HG03103 (cell line): ENCODE results near the gene OFD1.
A peak's percentile ranks its signal among the peaks of the same experiment; 100 is the strongest.

Experiments
- ATAC-seq: cut with Tn5 transposase; IDR thresholded peaks from one replicate; pipeline ENCODE4 v1.9.1; 2021; ENCODE audit warnings: low read depth; ENCODE audit not compliant: unreplicated experiment

Gene OFD1, protein sequence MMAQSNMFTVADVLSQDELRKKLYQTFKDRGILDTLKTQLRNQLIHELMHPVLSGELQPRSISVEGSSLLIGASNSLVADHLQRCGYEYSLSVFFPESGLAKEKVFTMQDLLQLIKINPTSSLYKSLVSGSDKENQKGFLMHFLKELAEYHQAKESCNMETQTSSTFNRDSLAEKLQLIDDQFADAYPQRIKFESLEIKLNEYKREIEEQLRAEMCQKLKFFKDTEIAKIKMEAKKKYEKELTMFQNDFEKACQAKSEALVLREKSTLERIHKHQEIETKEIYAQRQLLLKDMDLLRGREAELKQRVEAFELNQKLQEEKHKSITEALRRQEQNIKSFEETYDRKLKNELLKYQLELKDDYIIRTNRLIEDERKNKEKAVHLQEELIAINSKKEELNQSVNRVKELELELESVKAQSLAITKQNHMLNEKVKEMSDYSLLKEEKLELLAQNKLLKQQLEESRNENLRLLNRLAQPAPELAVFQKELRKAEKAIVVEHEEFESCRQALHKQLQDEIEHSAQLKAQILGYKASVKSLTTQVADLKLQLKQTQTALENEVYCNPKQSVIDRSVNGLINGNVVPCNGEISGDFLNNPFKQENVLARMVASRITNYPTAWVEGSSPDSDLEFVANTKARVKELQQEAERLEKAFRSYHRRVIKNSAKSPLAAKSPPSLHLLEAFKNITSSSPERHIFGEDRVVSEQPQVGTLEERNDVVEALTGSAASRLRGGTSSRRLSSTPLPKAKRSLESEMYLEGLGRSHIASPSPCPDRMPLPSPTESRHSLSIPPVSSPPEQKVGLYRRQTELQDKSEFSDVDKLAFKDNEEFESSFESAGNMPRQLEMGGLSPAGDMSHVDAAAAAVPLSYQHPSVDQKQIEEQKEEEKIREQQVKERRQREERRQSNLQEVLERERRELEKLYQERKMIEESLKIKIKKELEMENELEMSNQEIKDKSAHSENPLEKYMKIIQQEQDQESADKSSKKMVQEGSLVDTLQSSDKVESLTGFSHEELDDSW

DNA sequence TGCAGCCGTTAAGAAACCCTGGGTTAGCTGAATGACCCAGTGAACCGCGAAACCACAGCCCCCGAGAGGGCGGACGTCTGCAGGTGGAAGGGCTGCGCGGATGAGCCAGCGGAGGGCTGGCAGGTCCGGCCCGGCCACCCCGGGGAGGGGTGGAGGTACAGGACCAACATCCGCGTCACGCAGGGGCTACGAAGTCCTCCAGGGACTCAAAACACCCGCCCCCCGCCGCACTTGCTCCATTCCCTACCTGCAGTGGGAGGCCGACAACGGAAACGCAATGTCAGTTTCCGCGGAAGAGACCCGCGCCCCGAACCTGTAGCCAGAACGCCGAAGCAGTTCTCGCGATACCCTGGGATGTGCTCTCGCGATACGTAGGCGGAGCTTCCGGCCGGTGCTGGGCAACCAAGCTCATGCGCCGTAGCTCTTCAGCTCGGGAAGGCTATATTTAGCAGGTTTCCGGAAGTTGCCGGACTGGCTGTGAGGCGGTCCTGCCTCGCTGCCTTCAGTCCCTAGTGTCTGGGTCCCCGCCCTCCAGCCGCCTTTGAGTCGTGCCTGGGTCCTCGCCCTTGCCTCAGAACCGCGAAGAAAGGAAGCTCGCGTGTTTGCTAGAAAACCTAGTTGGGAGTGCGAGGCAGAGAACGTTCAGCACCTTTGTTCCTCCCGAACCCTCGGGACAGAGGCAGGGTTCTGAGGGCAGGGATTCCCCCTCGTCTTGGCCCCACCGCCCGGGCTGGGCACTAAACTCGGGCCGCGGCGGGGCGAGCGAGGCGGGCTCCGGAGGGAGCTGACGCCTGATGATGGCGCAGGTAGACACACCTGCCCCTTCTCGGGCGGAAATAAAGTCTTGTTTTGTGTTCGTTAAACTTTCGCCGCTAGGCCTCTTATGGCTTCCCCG is at the start of gene OFD1, which contains the start of gene TRAPPC2:
Gene OFD1 (plus strand): TSS at position 471 of the 895 bp plus-strand sequence. CDS start 324 bp downstream, at position 795.
Gene TRAPPC2 (minus strand): TSS at position 343 of the 895 bp plus-strand sequence. CDS start 14,657 bp downstream, outside the sequence.
- ATAC-seq: peak; percentile 82

DNA sequence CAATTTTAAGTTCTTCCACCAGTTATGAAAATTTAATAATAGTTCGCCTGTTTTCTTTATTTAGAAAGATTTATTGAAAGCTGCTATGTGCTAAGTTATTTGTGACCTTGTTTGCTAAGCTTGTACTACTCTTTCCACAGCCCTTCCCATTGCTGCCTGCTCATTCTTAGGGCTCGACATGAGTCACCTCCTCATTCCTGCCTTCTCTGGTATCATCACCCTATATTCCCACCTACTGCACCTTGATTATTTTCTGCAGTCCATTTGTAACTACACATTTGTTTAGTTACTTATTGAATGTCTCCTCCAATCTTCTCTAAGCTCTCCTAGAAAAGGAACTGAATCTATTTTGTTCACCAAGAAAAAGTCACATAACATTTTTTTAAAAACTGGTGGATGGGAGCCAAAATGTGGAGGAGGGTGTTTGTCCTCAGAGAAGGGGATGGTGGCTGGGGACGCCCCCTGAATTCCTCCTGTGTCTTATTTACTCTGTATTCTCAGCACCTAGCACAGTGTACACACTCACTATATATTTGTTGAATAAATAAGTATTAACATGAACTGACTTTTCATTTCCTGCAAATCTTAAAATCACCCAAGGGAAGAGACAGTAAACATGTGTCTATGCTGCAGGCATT is 49.3 kb upstream of the OFD1 start:
- no peak for ATAC-seq

GRCh38 chrX:13687203-13687602 is 47.3 kb upstream of the OFD1 start:
- ATAC-seq: no peak

DNA sequence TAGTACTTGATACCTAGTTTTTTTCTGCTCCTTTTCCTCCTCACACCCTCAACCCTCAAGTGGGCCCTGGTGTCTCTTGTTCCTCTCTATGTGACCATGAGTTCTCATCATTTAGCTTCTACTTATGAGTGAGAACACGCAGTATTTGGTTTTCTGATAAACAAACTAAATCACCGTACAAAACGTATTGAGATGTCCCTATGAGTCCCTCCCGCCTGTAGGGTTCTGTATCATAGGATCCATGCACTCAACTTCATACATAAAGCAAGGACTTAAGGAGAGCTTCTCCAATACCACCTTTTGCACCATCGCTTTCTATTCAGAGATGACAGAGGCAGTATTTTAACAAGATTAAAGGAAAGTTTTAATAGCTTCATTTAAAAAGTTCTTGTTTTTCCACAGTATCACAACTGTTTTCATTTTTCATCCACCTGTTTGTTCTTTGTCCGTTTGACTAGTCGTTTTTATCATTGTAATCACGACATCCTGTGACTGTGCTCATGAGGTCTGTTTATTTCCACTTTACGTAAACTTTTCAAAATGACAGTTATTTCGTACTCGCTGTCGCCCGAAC is 46.1 kb upstream of the OFD1 start:
- no peak for ATAC-seq

DNA sequence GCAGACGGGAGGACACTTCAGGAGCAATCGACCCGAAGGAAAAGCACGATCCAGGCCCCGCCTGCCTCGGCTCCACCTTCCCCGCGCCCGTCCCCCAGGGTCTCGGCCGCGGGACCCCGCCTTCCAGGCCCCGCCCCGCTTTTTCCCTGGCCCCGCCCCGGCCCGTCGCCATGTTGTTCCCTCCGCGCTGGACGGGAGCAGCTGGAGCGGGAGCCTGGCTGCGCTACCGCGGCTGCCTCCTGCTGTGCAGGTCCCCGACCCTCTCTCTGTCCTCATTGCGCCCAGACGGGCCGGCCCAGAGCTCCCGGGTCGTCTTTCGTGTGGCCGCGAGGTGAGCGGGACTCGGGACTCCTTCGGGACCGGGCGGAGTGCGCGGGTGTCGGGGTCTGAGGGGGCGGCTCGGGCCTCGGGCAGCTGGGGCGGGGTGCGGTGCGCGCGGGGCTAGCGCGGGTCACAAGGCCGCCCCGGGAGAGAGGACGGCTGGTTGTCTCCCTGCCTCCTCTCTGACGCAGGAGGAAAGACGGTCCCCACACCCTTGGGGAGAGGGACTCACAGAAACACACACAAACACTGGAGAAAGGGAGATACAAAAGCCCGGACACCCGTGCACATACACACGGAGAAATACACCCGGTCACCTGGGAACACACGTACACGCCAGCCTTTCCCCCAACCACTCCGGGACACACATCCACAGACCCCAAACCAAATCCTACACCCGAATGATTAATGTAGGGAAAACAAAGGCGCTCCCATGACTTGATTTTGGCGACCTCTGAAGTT is 45.4 kb upstream of the OFD1 start, which contains the start of gene RAB9A:
Gene RAB9A (plus strand): TSS at position 171 of the 783 bp plus-strand sequence. CDS start 19,619 bp downstream, outside the sequence.
- ATAC-seq: peak; percentile 75

DNA sequence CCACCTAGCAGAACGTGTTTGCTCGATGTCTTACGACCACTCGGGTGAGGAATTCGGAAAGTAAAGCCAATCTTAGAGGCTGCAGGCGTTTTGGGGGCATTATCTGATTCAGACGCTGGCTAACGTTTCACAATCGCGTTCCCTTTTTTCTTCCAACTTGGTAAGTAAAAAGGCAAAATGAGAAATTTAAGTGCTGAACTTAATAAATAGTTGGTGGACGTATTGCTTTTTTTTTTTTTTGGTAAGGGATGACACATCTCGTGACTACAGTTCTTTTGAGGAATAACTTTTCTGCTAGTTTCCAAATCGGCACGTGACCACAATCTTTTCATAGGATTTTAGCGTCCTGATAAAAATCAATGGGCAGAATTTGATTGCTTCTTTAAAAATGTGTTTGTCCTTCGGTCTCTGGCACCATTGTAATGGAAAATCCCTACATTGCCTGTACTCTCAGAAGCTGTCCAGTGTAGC is 44.8 kb upstream of the OFD1 start:
- no peak for ATAC-seq

DNA sequence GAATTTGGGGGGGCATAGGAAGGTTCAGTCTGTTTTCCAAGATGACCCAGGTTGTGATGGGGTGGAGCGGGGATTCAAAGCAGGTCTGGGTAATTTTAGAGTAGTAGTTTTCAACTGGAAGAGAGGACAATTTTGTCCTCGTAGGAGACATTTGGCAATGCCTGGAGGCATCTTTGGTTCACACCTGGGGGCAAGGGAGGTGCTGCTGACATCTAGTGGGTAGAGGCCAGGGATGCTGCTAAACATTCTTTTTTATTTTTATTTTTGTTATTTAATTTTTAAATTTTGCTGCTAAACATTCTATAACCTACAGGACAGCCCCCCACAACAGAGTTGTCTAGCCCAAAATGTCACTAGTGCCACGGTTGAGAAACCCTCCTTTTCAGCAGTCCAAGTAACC is 43.7 kb upstream of the OFD1 start:
- ATAC-seq: no peak

- ATAC-seq: no peak
These were observed 42.6 kb upstream of the OFD1 start for GRCh38 chrX:13691841-13692371.

- ATAC-seq: no peak
These were observed 41.7 kb upstream of the OFD1 start for GRCh38 chrX:13692771-13693231.

GRCh38 chrX:13693341-13693961 is 41.1 kb upstream of the OFD1 start:
- ATAC-seq: no peak

DNA sequence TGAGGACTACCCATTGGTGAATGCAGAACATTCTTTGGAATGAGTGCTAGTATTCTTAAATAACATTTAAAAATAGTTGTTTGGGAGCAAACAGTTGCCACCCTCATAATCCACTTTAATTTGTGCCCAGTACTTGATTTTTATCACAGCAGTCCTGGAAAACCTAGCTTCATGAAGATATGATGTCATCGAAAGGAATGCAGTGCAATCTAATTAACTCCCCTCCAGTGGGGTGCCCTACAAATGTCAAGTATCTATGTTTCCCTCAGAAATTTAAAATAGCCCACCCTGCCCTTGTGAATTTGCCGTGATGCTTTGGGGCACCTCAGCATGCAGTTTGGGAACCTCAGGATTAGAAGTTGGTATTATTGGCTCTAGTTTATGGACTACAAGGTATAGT is 40.2 kb upstream of the OFD1 start:
- no peak for ATAC-seq

DNA sequence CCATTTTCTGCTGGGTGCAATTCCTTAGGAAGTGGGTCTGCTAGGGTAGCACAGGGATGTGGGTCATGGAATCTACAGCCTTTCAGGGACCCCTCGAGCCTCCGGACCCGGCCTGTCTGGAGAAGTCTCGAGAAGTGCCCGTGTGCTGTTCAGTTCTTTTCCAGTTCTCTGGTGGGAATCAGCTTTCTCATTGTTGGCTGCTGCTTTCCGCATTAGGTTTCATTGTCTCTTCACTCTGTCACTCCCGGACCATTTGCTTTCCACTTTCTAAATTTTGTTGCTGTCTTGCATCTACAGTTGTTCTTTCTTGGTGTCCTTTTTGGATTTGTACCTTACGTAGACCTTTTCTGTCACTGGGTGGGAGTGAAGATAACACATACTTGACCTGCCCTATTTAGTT is 39.6 kb upstream of the OFD1 start:
- no peak for ATAC-seq

DNA sequence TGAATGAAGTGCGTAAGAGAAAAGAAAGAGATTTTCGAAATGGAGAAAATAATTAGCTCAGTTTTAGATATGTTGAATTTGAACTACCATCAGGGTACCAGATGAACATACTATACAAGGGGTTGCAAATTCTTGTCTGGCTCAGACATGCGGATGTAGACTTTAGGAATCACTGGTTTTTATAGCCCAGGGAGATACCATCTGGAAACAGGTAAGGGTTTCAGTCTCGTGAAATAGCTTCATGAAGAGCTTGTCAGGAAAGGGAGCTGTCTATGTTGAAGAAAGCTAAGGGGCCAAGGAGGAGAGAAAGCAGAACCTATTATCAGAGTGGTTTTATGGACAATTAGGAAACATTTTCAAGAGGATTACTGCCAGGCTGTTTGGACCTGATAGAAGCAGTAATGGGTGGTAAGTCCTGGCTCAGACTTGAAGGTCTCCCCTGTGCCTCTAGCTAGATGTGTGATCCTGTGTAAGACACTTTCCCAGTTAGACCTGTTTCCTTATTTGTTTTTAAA is 38.9 kb upstream of the OFD1 start:
- ATAC-seq: no peak

DNA sequence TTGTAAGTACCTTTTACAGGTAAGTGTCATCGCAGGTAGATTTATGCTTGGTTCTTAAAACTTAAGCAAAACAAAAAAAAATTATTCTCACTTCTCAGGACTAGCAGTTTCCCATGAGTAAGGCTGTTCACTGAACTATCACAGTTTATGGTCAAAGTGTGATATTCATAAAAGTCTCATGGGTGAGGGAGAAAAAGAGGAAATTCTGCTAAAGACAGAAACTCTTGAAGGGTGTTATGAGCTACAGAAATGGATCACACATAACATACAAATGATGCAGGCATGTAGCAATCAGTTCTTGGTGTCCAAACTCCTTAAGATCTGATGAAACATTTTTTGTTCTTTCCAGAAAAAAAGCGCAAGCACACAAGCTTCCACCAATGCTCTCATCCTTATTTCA is 37.1 kb upstream of the OFD1 start:
- peak; percentile 57 for ATAC-seq

DNA sequence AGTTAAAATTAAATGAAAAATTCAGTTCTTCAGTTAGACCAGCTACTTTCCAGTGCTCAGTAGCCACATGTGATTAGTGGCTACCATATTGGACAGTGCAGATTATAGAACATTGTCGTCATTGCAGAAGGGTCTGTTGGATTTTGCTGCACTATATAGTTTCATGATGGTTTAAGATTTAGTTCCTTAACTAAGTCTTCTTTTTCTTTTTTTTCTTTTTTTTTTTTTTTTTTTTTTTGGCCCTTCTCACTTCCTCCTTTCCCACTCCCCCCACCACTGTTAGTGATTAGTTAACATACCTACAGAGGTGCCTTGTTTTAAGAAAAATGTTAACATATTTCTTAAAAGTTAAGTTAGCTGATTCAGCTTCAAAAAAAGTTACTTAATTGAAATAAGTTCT is 36.6 kb upstream of the OFD1 start:
- no peak for ATAC-seq

DNA sequence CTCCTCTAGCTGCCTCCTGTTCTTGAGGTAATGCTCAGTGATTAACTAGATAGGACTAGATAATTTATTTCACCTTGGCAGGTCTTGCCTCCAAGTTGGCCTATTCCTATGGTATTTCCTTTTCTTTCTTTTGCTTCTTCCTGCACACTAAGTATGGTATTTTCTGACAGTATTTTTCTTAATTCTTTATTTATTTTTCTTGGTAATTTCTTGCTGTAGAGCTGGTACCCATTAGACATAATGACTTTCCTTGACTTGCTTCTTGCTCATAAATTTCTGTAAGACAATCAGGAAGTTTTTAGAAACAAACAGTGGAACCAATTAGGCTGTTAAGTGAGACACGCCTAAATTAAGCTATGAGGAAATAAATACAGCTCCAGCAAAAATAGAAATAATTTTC is 36.1 kb upstream of the OFD1 start:
- no peak for ATAC-seq

DNA sequence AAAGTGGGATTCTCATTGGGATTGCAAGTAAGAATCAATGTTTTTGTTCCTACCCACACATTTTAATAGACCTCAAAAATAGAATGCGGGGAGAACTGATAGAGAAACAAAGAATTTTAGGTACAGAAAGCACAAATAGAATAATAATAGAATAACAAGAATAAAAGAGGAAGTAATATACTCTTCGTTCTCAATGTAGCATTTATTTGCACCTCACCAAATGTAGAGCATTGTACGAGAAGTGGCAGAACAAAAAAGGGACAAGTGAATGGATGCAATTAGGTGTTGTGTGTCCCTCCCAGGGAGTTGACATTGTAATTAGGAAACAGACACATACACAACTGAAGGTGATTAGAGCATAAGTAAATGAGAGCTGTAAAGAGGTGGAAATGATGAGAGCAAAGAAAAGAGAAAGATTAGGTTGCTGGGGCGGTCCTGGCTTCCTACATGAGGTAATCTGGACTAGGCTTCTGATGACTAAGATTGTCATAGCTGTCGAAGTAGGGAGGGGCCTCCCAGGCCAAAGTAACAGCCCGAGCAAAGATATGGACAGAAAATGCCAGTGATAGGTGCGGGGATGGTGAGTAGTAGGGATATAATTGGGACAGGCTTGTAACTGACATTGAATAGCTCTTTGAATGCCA is 35.2 kb upstream of the OFD1 start:
- ATAC-seq: peak; percentile 43
